HepG2 (cell line): ENCODE results near the gene SNED1. TPM values are rescaled to one million over a fixed set of nuclear protein-coding genes. Genes with fewer than 3 reads are reported as not detected.
A peak's percentile ranks its signal among the peaks of the same experiment; 100 is the strongest.

Source experiments
- HES4 ChIP-seq: sonication (generic); formaldehyde crosslinking; IDR thresholded peaks from 2 replicates; pipeline ENCODE4 v1.9.0; 2021; ENCODE audit warnings: mild to moderate bottlenecking, missing genetic modification reagents, borderline replicate concordance
- HOXA9 ChIP-seq: sonication (generic); formaldehyde crosslinking; IDR thresholded peaks from 2 replicates; pipeline ENCODE4 v1.8.1; 2022; ENCODE audit warnings: missing genetic modification reagents, mild to moderate bottlenecking, moderate library complexity, borderline replicate concordance
- LCORL ChIP-seq, 2 experiments: fragments of 450-650 bp in 1 of 2; sonication (generic) in 1 of 2; formaldehyde crosslinking in 1 of 2; IDR thresholded peaks; 2 replicates each; pipeline versions ENCODE4 v1.5.0 to v1.6.1; 2017 to 2020; ENCODE audit warnings: antibody characterized with exemption in 1 of 2, missing genetic modification reagents in 1 of 2
- MAFG ChIP-seq: sonication (generic); formaldehyde crosslinking; IDR thresholded peaks from 2 replicates; pipeline ENCODE4 v1.5.1; 2020; ENCODE audit warnings: mild to moderate bottlenecking, missing genetic modification reagents
- MAZ ChIP-seq, 2 experiments: sonication (generic) in 1 of 2; formaldehyde crosslinking in 1 of 2; IDR thresholded peaks; 2 replicates each; pipeline versions ENCODE4 v1.5.0 to v1.6.1; 2012 to 2020; ENCODE audit warnings: low read depth in 2 of 2, mild to moderate bottlenecking in 2 of 2, borderline replicate concordance in 1 of 2, improper control_type of control experiment in 1 of 2, low read length in 1 of 2, missing genetic modification reagents in 1 of 2, moderate library complexity in 1 of 2
- MIER3 ChIP-seq: IDR thresholded peaks from 2 replicates; pipeline ENCODE4 v1.6.1; 2016; ENCODE audit warnings: missing compliant biosample characterization, borderline replicate concordance
- NCOR1 ChIP-seq: fragments of 200-600 bp; sonication (generic); IDR thresholded peaks from 2 replicates; pipeline ENCODE4 v1.7.0; 2017; ENCODE audit warnings: antibody characterized with exemption, low read length, borderline replicate concordance
- NPAS2 ChIP-seq: sonication (generic); formaldehyde crosslinking; IDR thresholded peaks from 2 replicates; pipeline ENCODE4 v1.8.0; 2022; ENCODE audit warnings: mild to moderate bottlenecking, missing genetic modification reagents, borderline replicate concordance
- TEAD3 ChIP-seq: optimal IDR thresholded peaks from 2 replicates; pipeline ENCODE3; 2016; ENCODE audit warnings: borderline replicate concordance
- ZMYM2 ChIP-seq: sonication (generic); formaldehyde crosslinking; IDR thresholded peaks from 2 replicates; pipeline ENCODE4 v1.8.0; 2022; ENCODE audit warnings: mild to moderate bottlenecking, missing genetic modification reagents
- ZNF44 ChIP-seq: sonication (generic); formaldehyde crosslinking; IDR thresholded peaks from 2 replicates; pipeline ENCODE4 v1.5.1; 2020; ENCODE audit warnings: mild to moderate bottlenecking, missing genetic modification reagents
- ZNF501 ChIP-seq: sonication (generic); formaldehyde crosslinking; IDR thresholded peaks from 2 replicates; pipeline ENCODE4 v1.5.1; 2020; ENCODE audit warnings: mild to moderate bottlenecking, moderate library complexity, missing genetic modification reagents
- ZNF543 ChIP-seq: sonication (generic); formaldehyde crosslinking; IDR thresholded peaks from 2 replicates; pipeline ENCODE4 v1.4.0; 2020; ENCODE audit warnings: mild to moderate bottlenecking, missing genetic modification reagents
- ZNF563 ChIP-seq: sonication (generic); formaldehyde crosslinking; IDR thresholded peaks from 2 replicates; pipeline ENCODE4 v1.8.0; 2022; ENCODE audit warnings: mild to moderate bottlenecking, moderate library complexity, missing genetic modification reagents
- ZNF629 ChIP-seq: sonication (generic); formaldehyde crosslinking; conservative IDR thresholded peaks from 2 replicates; pipeline ENCODE4 v1.5.0; 2020; ENCODE audit warnings: missing genetic modification reagents
- polyA plus RNA-seq, 8 experiments: library from polyadenylated mRNA; depleted of rRNA in 3 of 8; stranded (reverse) in 7 of 8; unstranded in 1 of 8; fragments of >200 nt; fragmentation: Illumina TruSeq in 4 of 8; extraction: Trizol in 4 of 8; gene quantifications; 2 replicates each; pipeline versions ENCODE4 v1.2.1 to v1.2.3, GENCODE V29; 2011 to 2016; ENCODE audit warnings: low read depth in 4 of 8, missing spikeins in 1 of 8, mixed read lengths in 1 of 8; ENCODE audit not compliant: insufficient read depth in 1 of 8
- total RNA-seq, 5 experiments: library from RNA; depleted of rRNA; stranded (reverse); fragments of >200 nt; fragmentation: Illumina TruSeq; extraction: Trizol; gene quantifications; 2 replicates each; pipeline ENCODE4 v1.2.3, GENCODE V29; 2016; ENCODE audit warnings: low read depth in 1 of 5
- TF ChIP-seq, protein P1 (sequence below): sonication (generic); formaldehyde crosslinking; IDR thresholded peaks from 2 replicates; pipeline ENCODE4 v1.4.0; 2020; ENCODE audit warnings: missing genetic modification reagents
- TF ChIP-seq, protein P2 (sequence below): sonication (generic); formaldehyde crosslinking; IDR thresholded peaks from 2 replicates; pipeline ENCODE4 v1.5.0; 2020; ENCODE audit warnings: mild to moderate bottlenecking, missing genetic modification reagents
- TF ChIP-seq, protein P3 (sequence below): fragments of 450-650 bp; IDR thresholded peaks from 2 replicates; pipeline ENCODE4 v1.6.1; 2016
- TF ChIP-seq, protein P4 (sequence below): sonication (generic); formaldehyde crosslinking; IDR thresholded peaks from 2 replicates; pipeline ENCODE4 v1.5.0; 2020; ENCODE audit warnings: missing genetic modification reagents
- TF ChIP-seq, protein P5 (sequence below): sonication (generic); formaldehyde crosslinking; IDR thresholded peaks from 2 replicates; pipeline ENCODE4 v1.4.0; 2020; ENCODE audit warnings: mild to moderate bottlenecking, low read depth, missing genetic modification reagents

SNED1 gene
- total and polyA plus RNA-seq, 2 of the 13 experiments (the other 11 are each of a cell fraction or from before 2014, with no cell fraction given) = 0.15 to 0.65 TPM

DNA sequence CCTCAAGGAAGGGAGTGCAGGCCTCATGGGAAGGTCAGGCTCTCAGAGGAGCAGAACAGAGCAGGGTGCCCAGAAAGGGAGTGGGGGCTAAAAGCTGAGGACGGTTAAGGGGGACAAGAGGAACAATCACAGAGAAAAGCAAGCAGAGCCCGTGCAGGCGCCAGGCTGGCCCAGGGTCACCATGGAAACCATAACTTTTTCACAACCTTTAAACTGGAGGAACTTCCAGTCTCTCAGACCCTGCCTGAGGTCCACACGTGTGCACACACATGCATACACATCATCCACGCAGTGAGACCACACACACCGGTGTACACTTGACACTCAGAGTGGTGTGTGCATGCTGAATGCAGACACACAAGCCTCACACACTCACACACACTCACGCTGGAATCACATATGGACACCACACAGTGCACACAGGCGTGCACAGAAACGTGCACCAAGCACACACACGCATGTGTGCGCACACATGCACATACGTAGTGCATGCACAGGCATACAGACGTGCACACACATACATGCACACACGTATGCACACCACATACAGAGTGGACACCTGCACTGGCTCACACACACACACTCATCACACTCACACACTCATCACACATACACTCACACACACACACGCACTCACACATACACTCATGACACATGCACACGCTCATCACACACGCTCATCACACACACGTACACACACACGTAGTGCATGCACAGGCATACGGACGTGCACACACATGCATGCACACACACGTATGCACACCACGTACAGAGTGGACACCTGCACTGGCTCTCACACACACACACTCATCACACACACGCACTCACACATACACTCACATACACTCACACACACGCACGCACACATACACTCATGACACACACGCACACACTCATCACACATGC is 37.2 kb upstream of the SNED1 start (continued):
- TF ChIP-seq, protein P1, sequence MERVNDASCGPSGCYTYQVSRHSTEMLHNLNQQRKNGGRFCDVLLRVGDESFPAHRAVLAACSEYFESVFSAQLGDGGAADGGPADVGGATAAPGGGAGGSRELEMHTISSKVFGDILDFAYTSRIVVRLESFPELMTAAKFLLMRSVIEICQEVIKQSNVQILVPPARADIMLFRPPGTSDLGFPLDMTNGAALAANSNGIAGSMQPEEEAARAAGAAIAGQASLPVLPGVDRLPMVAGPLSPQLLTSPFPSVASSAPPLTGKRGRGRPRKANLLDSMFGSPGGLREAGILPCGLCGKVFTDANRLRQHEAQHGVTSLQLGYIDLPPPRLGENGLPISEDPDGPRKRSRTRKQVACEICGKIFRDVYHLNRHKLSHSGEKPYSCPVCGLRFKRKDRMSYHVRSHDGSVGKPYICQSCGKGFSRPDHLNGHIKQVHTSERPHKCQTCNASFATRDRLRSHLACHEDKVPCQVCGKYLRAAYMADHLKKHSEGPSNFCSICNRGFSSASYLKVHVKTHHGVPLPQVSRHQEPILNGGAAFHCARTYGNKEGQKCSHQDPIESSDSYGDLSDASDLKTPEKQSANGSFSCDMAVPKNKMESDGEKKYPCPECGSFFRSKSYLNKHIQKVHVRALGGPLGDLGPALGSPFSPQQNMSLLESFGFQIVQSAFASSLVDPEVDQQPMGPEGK = no peak
- no peak; the same call in 1 of the 2 replicates for TF ChIP-seq HES4 (CRISPR knock-in tag)
- TF ChIP-seq ZNF629 (CRISPR knock-in tag) = no peak
- peak; percentile 22; the same call in 1 of the 2 replicates for TF ChIP-seq NCOR1
- no peak for TF ChIP-seq MAFG
- no peak for TF ChIP-seq ZNF501 (CRISPR knock-in tag)
- TF ChIP-seq NPAS2 (CRISPR knock-in tag) = no peak
- no peak for TF ChIP-seq ZNF44 (CRISPR knock-in tag)
- TF ChIP-seq, protein P2, sequence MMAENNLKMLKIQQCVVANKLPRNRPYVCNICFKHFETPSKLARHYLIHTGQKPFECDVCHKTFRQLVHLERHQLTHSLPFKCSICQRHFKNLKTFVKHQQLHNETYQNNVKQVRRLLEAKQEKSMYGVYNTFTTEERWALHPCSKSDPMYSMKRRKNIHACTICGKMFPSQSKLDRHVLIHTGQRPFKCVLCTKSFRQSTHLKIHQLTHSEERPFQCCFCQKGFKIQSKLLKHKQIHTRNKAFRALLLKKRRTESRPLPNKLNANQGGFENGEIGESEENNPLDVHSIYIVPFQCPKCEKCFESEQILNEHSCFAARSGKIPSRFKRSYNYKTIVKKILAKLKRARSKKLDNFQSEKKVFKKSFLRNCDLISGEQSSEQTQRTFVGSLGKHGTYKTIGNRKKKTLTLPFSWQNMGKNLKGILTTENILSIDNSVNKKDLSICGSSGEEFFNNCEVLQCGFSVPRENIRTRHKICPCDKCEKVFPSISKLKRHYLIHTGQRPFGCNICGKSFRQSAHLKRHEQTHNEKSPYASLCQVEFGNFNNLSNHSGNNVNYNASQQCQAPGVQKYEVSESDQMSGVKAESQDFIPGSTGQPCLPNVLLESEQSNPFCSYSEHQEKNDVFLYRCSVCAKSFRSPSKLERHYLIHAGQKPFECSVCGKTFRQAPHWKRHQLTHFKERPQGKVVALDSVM = no peak
- TF ChIP-seq TEAD3 (CRISPR knock-in tag) = peak; percentile 16
- TF ChIP-seq, protein P3, sequence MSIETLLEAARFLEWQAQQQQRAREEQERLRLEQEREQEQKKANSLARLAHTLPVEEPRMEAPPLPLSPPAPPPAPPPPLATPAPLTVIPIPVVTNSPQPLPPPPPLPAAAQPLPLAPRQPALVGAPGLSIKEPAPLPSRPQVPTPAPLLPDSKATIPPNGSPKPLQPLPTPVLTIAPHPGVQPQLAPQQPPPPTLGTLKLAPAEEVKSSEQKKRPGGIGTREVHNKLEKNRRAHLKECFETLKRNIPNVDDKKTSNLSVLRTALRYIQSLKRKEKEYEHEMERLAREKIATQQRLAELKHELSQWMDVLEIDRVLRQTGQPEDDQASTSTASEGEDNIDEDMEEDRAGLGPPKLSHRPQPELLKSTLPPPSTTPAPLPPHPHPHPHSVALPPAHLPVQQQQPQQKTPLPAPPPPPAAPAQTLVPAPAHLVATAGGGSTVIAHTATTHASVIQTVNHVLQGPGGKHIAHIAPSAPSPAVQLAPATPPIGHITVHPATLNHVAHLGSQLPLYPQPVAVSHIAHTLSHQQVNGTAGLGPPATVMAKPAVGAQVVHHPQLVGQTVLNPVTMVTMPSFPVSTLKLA = peak; percentile 66
- TF ChIP-seq ZNF563 = no peak
- no peak for TF ChIP-seq ZNF543 (CRISPR knock-in tag)
- no peak for TF ChIP-seq ZMYM2 (CRISPR knock-in tag)
- TF ChIP-seq, protein P4, sequence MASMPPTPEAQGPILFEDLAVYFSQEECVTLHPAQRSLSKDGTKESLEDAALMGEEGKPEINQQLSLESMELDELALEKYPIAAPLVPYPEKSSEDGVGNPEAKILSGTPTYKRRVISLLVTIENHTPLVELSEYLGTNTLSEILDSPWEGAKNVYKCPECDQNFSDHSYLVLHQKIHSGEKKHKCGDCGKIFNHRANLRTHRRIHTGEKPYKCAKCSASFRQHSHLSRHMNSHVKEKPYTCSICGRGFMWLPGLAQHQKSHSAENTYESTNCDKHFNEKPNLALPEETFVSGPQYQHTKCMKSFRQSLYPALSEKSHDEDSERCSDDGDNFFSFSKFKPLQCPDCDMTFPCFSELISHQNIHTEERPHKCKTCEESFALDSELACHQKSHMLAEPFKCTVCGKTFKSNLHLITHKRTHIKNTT (CRISPR knock-in tag) = no peak
- TF ChIP-seq, protein P5, sequence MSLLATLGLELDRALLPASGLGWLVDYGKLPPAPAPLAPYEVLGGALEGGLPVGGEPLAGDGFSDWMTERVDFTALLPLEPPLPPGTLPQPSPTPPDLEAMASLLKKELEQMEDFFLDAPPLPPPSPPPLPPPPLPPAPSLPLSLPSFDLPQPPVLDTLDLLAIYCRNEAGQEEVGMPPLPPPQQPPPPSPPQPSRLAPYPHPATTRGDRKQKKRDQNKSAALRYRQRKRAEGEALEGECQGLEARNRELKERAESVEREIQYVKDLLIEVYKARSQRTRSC (CRISPR knock-in tag) = 0 out of 2 replicates have a peak, but pooled peaks have one; percentile 27
- TF ChIP-seq MAZ (IDR thresholded peaks at IDR 0.05; ENCODE audit: borderline replicate concordance, low read depth, low read length) = 0 out of 2 replicates have a peak, but pooled peaks have one; percentile 43
- no peak for TF ChIP-seq MAZ (CRISPR knock-in tag; IDR thresholded peaks at IDR 0.05; ENCODE audit: low read depth)
- no peak for TF ChIP-seq LCORL (IDR thresholded peaks at IDR 0.05)
- no peak for TF ChIP-seq LCORL (CRISPR knock-in tag; IDR thresholded peaks at IDR 0.05)
- peak; percentile 63; the same call in 1 of the 2 replicates for TF ChIP-seq HOXA9
- no peak for TF ChIP-seq MIER3 (CRISPR knock-in tag)
